ENCODE measurements around the gene TMEM272. TPM values are rescaled to one million over a fixed set of nuclear protein-coding genes. Genes with fewer than 3 reads are reported as not detected.

Gene TMEM272
- total and polyA plus RNA-seq, 2 of the 13 experiments (the other 11 are each of a cell fraction or from before 2014, with no cell fraction given), result 0.37 to 0.62 TPM

GRCh38 chr13:51793570-51794271, 51.3 kb downstream of the TMEM272 start:
- in situ Hi-C loops (cut with HindIII; ENCODE audit: extremely low pct_ligation_motif_present, low pct_unique_long_range_greater_than_20kb) (loop anchor here (10.0 kb wide), 2 partner anchors 349 to 669 kb away; no protein-coding TSS in a partner anchor), intact Hi-C loops (cut with micrococcal nuclease; ENCODE audit: unreplicated experiment) (no loop called here)
- Histone ChIP-seq H3K36me3 (replicated peaks in 1 of 2; ENCODE audit: control insufficient read depth in 1 of 2, insufficient read depth in 2 of 2, low read length in 2 of 2) (peaks cover 0 to 4% of the 10 kb centered on the region in 2 experiments; a peak in 1 of 5 replicates), H2AFZ (ENCODE audit: low read length) (no peak overlapping the region), H3K9me3 (ENCODE audit: low read length) (no peaks in the 10 kb centered on the region), H3K27me3 (ENCODE audit: control insufficient read depth in 1 of 2, insufficient read depth in 2 of 2, low read length in 2 of 2) (no peaks in the 10 kb centered on the region), H3K4me1 (ENCODE audit: insufficient read depth, low read length) (0 out of 2 replicates have a peak, but pooled peaks cover 4% of the 10 kb centered on the region), H3K4me2 (ENCODE audit: low read depth, low read length) (no peak overlapping the region), H3K79me2 (ENCODE audit: insufficient read depth, low read length) (no peaks in the 10 kb centered on the region), H3K9ac (ENCODE audit: insufficient read depth, low read depth, low read length) (no peak overlapping the region), H4K20me1 (ENCODE audit: insufficient read depth, low read length) (no peaks in the 10 kb centered on the region), H3K27ac (ENCODE audit: extremely low read length, insufficient read depth, low read length) (no peak overlapping the region), H3K4me3 (replicated peaks in 1 of 3; ENCODE audit: insufficient read depth in 1 of 3, low read depth in 2 of 3, low read length in 3 of 3) (no peak overlapping the region)
- ChIA-PET POLR2A (interaction anchor here (1.0 kb wide), 1 partner anchor 9 kb away, joined by 4 read pairs; no protein-coding TSS in a partner anchor), CTCF (ENCODE audit: low intra/inter-chr PET ratio, low total read pairs) (no interaction called here)
- FAIRE-seq, result no peak
- BruUV-seq (replicated peaks), result no TSS peak
- TF ChIP-seq NFE2L2 (IDR thresholded peaks at IDR 0.05; ENCODE audit: low read length) (peak; percentile 48; the same call in 1 of the 2 replicates), MAFK (conservative IDR thresholded peaks at IDR 0.05 in 1 of 2, IDR thresholded peaks at IDR 0.05 in 1 of 2; ENCODE audit: low read length in 2 of 2) (0 out of 4 replicates have a peak, but pooled peaks of 1 of the 2 experiments have one; percentile 4), GABPA (IDR thresholded peaks at IDR 0.05; ENCODE audit: low read depth, low read length) (no peak), GABPA (CRISPR knock-in tag; IDR thresholded peaks at IDR 0.05; ENCODE audit: low read depth) (no peak), ZNF788 (CRISPR knock-in tag; IDR thresholded peaks at IDR 0.05; ENCODE audit: borderline replicate concordance) (no peak), FOSL2 (CRISPR knock-in tag; IDR thresholded peaks at IDR 0.05) (peak; percentile 74)
- no peak for DNase-seq (ENCODE audit: low spot score)
- ATAC-seq, result no peak
- WGBS (ENCODE audit: low lambda C conversion rate), result 90% methylated on average over 6 of the region's 6 CpGs

DNA sequence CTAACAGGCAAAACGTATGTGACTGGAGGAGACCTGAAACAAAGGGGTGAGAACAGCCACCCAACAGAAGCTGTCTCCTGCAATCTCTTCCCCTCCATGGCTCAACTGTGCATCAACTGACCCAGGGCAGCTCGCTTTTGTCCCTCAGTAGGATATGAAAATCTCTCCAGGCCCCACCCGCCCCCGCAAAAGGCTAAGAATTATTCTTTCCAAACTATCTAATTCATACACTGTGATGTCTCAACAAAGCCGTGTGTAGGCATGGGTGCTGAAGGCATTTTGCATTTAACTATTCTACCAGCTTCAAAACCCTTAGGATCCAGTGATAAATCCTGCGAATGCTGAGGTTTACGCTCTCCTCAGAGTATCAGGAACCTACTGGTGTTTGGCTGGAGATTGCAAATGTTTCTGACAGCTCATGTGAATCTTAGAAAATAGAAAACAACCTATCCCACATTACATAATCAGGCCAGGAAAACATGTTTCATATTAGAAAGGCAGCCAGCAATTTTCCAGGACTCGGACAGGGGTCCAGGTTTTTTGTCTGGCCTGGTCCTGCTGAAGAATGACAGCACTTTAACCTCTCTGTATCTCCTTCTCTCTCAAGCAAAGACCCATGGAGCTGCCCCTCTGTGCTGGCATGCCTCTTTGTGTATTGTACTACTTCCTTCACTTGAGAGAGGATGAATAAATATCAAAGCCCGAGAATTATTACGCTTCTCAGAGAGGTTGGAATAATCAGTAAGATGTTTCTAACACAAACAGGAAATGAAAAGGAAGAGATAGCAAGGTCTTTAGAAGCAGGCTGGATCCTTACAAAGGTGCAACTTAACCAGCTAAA, 58.3 kb downstream of the TMEM272 start:
- Histone ChIP-seq H3K9me3 (ENCODE audit: low read length) (no peaks in the 10 kb centered on the region), H3K27ac (ENCODE audit: extremely low read length, insufficient read depth, low read length) (no peak overlapping the region), H3K4me1 (ENCODE audit: insufficient read depth, low read length) (peaks cover 15% of the 10 kb centered on the region), H3K9ac (ENCODE audit: insufficient read depth, low read depth, low read length) (no peak overlapping the region), H3K4me2 (ENCODE audit: low read depth, low read length) (no peak overlapping the region), H3K4me3 (replicated peaks in 1 of 3; ENCODE audit: insufficient read depth in 1 of 3, low read depth in 2 of 3, low read length in 3 of 3) (no peak overlapping the region), H4K20me1 (ENCODE audit: insufficient read depth, low read length) (no peaks in the 10 kb centered on the region), H2AFZ (ENCODE audit: low read length) (no peak overlapping the region), H3K27me3 (ENCODE audit: control insufficient read depth in 1 of 2, insufficient read depth in 2 of 2, low read length in 2 of 2) (no peaks in the 10 kb centered on the region), H3K79me2 (ENCODE audit: insufficient read depth, low read length) (no peaks in the 10 kb centered on the region), H3K36me3 (replicated peaks in 1 of 2; ENCODE audit: control insufficient read depth in 1 of 2, insufficient read depth in 2 of 2, low read length in 2 of 2) (peaks cover 0 to 2% of the 10 kb centered on the region in 2 experiments; a peak in 1 of 5 replicates)
- no TSS peak for BruUV-seq (replicated peaks)
- ChIA-PET POLR2A (interaction anchor here (1.4 kb wide), 1 partner anchor 334 kb away, joined by 7 read pairs; the partner anchor contains the start of gene INTS6), CTCF (ENCODE audit: low intra/inter-chr PET ratio, low total read pairs) (no interaction called here)
- in situ Hi-C loops (cut with HindIII; ENCODE audit: extremely low pct_ligation_motif_present, low pct_unique_long_range_greater_than_20kb), result no loop called here
- intact Hi-C loops (cut with micrococcal nuclease; ENCODE audit: unreplicated experiment), result no loop called here
- no peak for FAIRE-seq
- 92% methylated on average over 10 of the region's 10 CpGs for WGBS (ENCODE audit: low lambda C conversion rate)
- ATAC-seq, result no peak
- no peak for DNase-seq (ENCODE audit: low spot score)
- TF ChIP-seq, protein P1, sequence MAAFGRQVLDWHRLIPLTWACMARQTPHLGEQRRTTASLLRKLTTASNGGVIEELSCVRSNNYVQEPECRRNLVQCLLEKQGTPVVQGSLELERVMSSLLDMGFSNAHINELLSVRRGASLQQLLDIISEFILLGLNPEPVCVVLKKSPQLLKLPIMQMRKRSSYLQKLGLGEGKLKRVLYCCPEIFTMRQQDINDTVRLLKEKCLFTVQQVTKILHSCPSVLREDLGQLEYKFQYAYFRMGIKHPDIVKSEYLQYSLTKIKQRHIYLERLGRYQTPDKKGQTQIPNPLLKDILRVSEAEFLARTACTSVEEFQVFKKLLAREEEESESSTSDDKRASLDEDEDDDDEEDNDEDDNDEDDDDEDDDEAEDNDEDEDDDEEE (CRISPR knock-in tag; IDR thresholded peaks at IDR 0.05), result no peak
- TF ChIP-seq RXRB (CRISPR knock-in tag; IDR thresholded peaks at IDR 0.05; ENCODE audit: borderline replicate concordance) (no peak), ZNF710 (CRISPR knock-in tag; IDR thresholded peaks at IDR 0.05; ENCODE audit: borderline replicate concordance) (no peak)
- TF ChIP-seq, protein P2, sequence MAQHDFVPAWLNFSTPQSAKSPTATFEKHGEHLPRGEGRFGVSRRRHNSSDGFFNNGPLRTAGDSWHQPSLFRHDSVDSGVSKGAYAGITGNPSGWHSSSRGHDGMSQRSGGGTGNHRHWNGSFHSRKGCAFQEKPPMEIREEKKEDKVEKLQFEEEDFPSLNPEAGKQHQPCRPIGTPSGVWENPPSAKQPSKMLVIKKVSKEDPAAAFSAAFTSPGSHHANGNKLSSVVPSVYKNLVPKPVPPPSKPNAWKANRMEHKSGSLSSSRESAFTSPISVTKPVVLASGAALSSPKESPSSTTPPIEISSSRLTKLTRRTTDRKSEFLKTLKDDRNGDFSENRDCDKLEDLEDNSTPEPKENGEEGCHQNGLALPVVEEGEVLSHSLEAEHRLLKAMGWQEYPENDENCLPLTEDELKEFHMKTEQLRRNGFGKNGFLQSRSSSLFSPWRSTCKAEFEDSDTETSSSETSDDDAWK (CRISPR knock-in tag; IDR thresholded peaks at IDR 0.05), result no peak

All from HepG2 (cell line).